Bronchial smooth muscle cell (primary cell): Measurements from ENCODE around the gene TBC1D5. TPM values are rescaled to one million over a fixed set of nuclear protein-coding genes. Genes with fewer than 3 reads are reported as not detected.

Experiments
- total RNA-seq: library from RNA; depleted of rRNA; stranded (reverse); fragments of >200 nt; gene quantifications from 2 replicates; pipeline ENCODE4 v1.2.1, GENCODE V29; 2014

The TBC1D5 gene
- total RNA-seq = 82.0 and 87.4 TPM in 2 replicates

GRCh38 chr3:17742102-17742879 lies at the start of gene TBC1D5:
TBC1D5 (minus strand) TSS chr3:17742631; CDS start chr3:17508570, 234,061 bp downstream.

